Measurements from ENCODE around the gene RGSL1.
A peak's percentile ranks its signal among the peaks of the same experiment; 100 is the strongest.

Gene RGSL1

GRCh38 chr1:182430263-182431068 is 19.5 kb upstream of the RGSL1 start:
- TF ChIP-seq ZFX (IDR thresholded peaks at IDR 0.05; ENCODE audit: borderline replicate concordance) (no peak), CTCF (IDR thresholded peaks at IDR 0.05) (no peak)
- H3K27ac ChIP-seq, result no peak overlapping the region

- no peak overlapping the region for H3K27ac ChIP-seq
- TF ChIP-seq ZFX (IDR thresholded peaks at IDR 0.05; ENCODE audit: borderline replicate concordance) (no peak), CTCF (IDR thresholded peaks at IDR 0.05) (no peak)
These were observed 18.7 kb upstream of the RGSL1 start for GRCh38 chr1:182431278-182431677.

- H3K27ac ChIP-seq, result no peak overlapping the region
- TF ChIP-seq CTCF (IDR thresholded peaks at IDR 0.05) (no peak), ZFX (IDR thresholded peaks at IDR 0.05; ENCODE audit: borderline replicate concordance) (no peak)
These were observed 16.4 kb upstream of the RGSL1 start for GRCh38 chr1:182433580-182433979.

GRCh38 chr1:182438326-182438725 is 11.6 kb upstream of the RGSL1 start:
- no peak overlapping the region for H3K27ac ChIP-seq
- TF ChIP-seq CTCF (IDR thresholded peaks at IDR 0.05), result no peak
- TF ChIP-seq ZFX (IDR thresholded peaks at IDR 0.05; ENCODE audit: borderline replicate concordance), result no peak

- TF ChIP-seq ZFX (IDR thresholded peaks at IDR 0.05; ENCODE audit: borderline replicate concordance) (no peak), CTCF (IDR thresholded peaks at IDR 0.05) (no peak)
- H3K27ac ChIP-seq, result no peak overlapping the region
These were observed 8.2 kb upstream of the RGSL1 start for GRCh38 chr1:182441719-182442118.

DNA sequence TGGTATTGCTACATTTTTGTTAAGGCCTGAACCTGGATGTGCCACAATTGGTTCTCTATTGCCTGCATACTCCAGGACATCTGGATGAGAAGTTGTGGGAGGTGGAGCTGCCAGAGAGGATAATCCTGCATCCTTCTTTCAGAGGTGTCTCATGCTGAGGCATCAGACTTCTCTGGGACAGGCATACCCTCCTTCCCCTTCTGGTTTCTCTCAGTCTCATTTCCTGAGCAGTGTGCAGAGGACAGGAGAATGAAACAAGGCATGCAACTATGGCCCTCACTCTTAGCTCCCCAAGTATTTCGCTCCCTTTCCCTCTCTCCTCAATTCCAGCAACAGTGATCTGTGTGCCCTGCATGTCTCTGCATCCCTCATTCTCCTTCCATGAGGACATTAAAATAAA is 7.6 kb upstream of the RGSL1 start:
- TF ChIP-seq ZFX (IDR thresholded peaks at IDR 0.05; ENCODE audit: borderline replicate concordance) (no peak), CTCF (IDR thresholded peaks at IDR 0.05) (no peak)
- no peak overlapping the region for H3K27ac ChIP-seq

- TF ChIP-seq CTCF (IDR thresholded peaks at IDR 0.05) (peak; percentile 11), ZFX (IDR thresholded peaks at IDR 0.05; ENCODE audit: borderline replicate concordance) (no peak)
These were observed 5.4 kb upstream of the RGSL1 start for GRCh38 chr1:182444497-182444896.

More at GRCh38 chr1:182444497-182444896, 5.4 kb upstream of the RGSL1 start:
- no peak overlapping the region for H3K27ac ChIP-seq
